Measurements from ENCODE around the gene PMPCA. TPM values are rescaled to one million over a fixed set of nuclear protein-coding genes. Genes with fewer than 3 reads are reported as not detected.

The PMPCA gene
- total and polyA plus RNA-seq, 2 of the 13 experiments (the other 11 are each of a cell fraction or from before 2014, with no cell fraction given), result 70.2 to 88.4 TPM

- no peak for TF ChIP-seq NFATC3 (CRISPR knock-in tag; IDR thresholded peaks at IDR 0.05)
- no peak for TF ChIP-seq ZNF580 (CRISPR knock-in tag; IDR thresholded peaks at IDR 0.05; ENCODE audit: borderline replicate concordance, low read depth)
- peak; percentile 48; the same call in 1 of the 2 replicates for TF ChIP-seq ZNF777 (CRISPR knock-in tag; IDR thresholded peaks at IDR 0.05)
- no peak for TF ChIP-seq MNT (IDR thresholded peaks at IDR 0.05)
- TF ChIP-seq HDAC2 (CRISPR knock-in tag; IDR thresholded peaks at IDR 0.05), result no peak
- TF ChIP-seq TAF1 (CRISPR knock-in tag; IDR thresholded peaks at IDR 0.05), result peak; percentile 63; the same call in 1 of the 2 replicates
- no peak for TF ChIP-seq NFE2L1 (CRISPR knock-in tag; IDR thresholded peaks at IDR 0.05; ENCODE audit: borderline replicate concordance)
- TF ChIP-seq RFX3 (CRISPR knock-in tag; IDR thresholded peaks at IDR 0.05), result no peak
- no peak for TF ChIP-seq ZBTB46 (CRISPR knock-in tag; IDR thresholded peaks at IDR 0.05; ENCODE audit: borderline replicate concordance)
- no peak for TF ChIP-seq HMGXB3 (CRISPR knock-in tag; IDR thresholded peaks at IDR 0.05; ENCODE audit: borderline replicate concordance)
- TF ChIP-seq ZNF329 (CRISPR knock-in tag; IDR thresholded peaks at IDR 0.05; ENCODE audit: low read depth), result no peak
- TF ChIP-seq NR2F6 (IDR thresholded peaks at IDR 0.05), result no peak
- no peak for TF ChIP-seq NR2F6 (CRISPR knock-in tag; IDR thresholded peaks at IDR 0.05)
- no peak for TF ChIP-seq ZNF557 (CRISPR knock-in tag; IDR thresholded peaks at IDR 0.05)
- TF ChIP-seq ZNF704 (CRISPR knock-in tag; IDR thresholded peaks at IDR 0.05; ENCODE audit: borderline replicate concordance), result 0 out of 2 replicates have a peak, but pooled peaks have one; percentile 43
- TF ChIP-seq BORCS8-MEF2B (CRISPR knock-in tag; IDR thresholded peaks at IDR 0.05), result no peak
- no peak for TF ChIP-seq NFKBIZ (CRISPR knock-in tag; IDR thresholded peaks at IDR 0.05)
- TF ChIP-seq E2F5 (CRISPR knock-in tag; conservative IDR thresholded peaks at IDR 0.05), result no peak
These were observed 36.9 kb upstream of the PMPCA start, which contains the start of gene CARD9 (continued) for GRCh38 chr9:136373300-136374182.

All from HepG2 (cell line).